OCI-LY3 (cell line): ENCODE measurements around the gene RAB25.

Experiments
- EZH2phosphoT487 ChIP-seq: fragments of 200-600 bp; shearing (Covaris generic); IDR thresholded peaks from 2 replicates; pipeline ENCODE4 v1.6.1; 2018; ENCODE audit warnings: antibody characterized with exemption, mixed run types, low read depth
- TF ChIP-seq, protein P1 (sequence below): fragments of 200-600, 300-600 bp; sonication (generic); IDR thresholded peaks from 2 replicates; pipeline ENCODE4 v1.5.1; 2014; ENCODE audit warnings: antibody characterized with exemption, low read length, low read depth

DNA sequence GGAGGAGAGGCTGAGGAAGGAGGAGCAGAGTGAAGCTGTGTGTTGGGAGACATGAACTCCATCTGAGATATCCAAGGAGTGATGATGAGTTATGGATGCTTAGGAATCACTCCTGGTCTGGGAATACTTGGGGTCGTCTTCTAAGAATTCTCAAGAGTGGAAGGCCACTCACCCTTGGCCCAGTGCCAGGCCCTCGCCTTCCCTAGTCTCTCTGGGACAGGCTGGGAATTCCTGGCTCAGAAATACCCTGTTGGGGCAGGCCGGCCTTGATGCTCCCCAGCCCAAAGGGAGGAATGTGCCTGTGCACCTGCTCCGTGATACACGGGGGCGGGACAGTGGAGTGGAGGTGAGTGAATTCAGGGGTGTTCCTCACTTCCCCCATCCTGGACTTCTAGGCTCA lies 40.9 kb downstream of the RAB25 start:
- TF ChIP-seq, protein P1, sequence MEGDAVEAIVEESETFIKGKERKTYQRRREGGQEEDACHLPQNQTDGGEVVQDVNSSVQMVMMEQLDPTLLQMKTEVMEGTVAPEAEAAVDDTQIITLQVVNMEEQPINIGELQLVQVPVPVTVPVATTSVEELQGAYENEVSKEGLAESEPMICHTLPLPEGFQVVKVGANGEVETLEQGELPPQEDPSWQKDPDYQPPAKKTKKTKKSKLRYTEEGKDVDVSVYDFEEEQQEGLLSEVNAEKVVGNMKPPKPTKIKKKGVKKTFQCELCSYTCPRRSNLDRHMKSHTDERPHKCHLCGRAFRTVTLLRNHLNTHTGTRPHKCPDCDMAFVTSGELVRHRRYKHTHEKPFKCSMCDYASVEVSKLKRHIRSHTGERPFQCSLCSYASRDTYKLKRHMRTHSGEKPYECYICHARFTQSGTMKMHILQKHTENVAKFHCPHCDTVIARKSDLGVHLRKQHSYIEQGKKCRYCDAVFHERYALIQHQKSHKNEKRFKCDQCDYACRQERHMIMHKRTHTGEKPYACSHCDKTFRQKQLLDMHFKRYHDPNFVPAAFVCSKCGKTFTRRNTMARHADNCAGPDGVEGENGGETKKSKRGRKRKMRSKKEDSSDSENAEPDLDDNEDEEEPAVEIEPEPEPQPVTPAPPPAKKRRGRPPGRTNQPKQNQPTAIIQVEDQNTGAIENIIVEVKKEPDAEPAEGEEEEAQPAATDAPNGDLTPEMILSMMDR, result no peak
- TF ChIP-seq EZH2phosphoT487, result no peak
